GM19240 (cell line): Measurements from ENCODE around the gene LINGO3.
A peak's percentile ranks its signal among the peaks of the same experiment; 100 is the strongest.

Experiments used
- DNase-seq: peaks from one replicate; pipeline ENCODE4 v3.0.0; 2011; ENCODE audit warnings: low spot score; ENCODE audit not compliant: insufficient read length

LINGO3 gene

DNA sequence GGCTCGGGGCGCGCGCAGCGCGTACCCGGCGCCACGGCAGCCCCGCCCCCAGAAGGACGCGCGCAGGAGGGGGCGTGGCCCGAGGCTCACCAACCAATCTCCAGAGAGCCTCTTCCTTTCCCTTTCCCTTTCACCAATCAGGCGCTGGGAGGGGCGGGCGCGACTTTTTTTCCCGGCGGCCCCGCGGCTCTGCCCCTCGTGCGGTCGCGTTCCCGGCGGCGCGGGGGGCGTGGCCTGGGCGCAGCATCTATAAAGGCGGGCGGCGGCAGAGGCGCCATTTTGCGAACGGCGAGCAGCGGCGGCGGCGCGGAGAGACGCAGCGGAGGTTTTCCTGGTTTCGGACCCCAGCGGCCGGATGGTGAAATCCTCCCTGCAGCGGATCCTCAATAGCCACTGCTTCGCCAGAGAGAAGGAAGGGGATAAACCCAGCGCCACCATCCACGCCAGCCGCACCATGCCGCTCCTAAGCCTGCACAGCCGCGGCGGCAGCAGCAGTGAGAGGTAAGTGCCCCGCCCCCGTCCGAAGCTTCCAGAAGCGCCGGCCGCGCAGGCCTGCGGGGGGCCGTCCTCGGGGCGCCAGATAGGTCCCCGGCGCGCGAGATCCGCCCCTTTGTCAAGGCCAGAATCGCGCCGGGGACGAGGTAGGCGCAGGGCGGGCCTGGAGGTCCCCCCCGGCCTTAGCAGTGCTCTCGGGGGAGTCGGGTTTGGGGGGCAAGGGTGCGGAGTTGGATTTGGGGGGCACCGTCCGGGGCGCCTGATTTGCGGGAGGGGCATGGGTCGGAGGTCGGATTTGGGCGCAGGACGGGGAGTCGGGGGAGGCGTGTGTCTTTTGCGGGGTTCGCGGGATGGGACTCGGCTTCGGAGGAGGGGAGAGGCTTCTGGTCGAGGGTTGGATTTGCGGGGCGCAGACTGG lies 38.5 kb downstream of the LINGO3 start:
- DNase-seq: peak; percentile 97

DNA sequence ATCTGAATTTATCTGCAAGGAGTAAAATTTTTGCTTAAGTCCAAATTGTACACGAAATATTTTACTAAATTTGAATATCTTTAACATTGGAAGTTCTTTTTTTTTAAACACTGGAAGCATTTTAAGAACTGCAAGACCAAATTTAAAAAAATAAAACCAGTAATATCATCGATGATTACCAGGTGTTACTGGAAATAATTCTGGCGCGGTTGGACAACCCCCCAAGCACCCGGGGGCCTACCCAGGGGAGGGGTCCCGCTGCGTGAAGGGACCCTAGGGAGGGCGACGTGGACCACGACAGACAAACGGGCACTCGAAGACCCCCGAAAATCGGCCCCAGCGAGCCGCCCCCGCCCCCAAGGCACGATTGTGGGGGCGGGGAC lies 39.1 kb downstream of the LINGO3 start:
- DNase-seq: no peak

DNA sequence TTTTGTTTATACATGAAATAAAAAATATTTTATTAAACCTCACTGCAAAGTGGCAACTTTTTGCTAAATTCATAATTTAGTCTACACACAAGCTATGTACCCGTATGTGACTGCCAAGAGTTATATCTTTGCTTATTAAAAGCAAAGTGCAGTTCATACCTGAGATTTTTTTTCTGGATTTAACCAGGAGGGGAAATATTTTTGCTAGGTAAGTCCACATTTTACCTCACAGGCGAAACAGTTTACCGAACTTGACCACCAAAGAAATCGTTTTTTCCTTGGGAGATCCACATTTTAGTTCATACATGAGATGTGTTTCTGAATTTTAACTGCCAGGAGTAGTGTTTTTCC lies 39.5 kb downstream of the LINGO3 start:
- DNase-seq: no peak

DNA sequence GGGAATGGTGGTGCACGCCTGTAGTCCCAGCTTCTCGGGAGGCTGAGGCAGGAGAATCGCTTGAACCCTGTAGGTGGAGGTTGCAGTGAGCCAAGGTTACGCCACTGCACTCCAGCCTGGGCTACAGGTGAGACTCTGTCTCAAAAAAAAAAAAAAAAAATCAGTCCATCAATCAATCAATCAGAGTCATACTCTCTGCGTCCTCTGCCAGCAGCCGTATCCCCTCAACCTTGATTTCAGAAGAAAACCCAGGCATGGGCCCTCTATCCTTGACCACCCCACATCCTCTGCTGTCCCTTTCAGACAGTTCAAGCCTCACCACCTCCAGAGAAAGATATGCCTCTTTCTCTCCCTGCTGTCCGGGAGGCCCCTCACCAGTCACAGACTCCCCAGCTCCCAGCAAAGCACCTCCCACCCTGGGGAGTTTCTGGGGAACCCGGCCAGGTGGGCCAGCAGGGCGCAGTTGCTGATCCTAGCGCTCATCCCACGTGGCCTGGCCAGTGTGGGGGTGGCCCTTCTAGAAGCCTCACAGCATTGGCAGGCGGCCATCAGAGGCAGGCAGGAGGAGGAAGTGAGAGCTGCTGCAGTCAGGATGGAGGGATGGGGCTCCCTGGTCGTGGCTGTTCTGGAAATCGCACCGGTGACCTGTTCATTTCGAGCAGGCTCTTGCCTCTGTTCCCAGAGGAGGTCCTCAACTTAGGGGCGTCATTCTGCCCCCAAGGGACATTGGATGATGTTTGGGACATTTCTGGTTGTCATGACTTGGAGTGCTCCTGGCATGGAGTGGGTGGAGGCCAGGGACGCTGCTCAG lies 41.6 kb downstream of the LINGO3 start:
- DNase-seq: no peak

DNA sequence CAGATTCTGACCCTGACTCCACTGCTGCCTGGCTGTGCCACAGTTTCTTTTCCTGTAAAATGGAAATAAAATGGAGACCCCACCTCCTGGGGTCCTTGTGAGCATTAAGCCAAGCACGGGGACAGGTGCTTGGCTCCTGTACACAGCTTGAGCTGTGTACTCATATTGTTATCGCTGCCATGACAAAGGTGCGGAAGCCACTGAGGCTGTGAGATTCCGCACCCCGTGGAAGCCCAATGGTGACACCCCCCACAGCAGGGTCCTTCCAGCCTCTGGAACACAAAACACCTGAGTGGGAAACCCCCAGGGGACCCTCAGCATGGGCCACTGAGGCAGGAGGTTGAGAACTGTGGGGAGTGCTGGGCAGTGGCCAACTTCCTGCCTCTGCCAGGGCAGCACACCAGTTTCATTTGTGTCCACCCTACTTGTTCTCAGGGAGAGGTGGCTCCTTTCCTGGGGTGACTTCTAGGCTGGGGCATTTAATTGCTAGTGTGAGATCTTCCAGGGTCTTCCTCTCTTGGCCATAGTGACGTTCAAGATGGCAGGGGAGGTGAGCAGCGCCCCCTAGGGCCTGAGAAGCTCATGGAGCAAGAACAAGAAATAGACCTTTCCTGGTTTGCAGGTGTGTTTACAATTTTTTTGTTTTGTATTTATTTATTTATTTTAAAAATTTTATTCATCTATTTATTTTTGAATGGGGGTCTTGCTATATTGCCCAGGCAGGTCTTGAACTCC lies 46.3 kb downstream of the LINGO3 start:
- DNase-seq: no peak

DNA sequence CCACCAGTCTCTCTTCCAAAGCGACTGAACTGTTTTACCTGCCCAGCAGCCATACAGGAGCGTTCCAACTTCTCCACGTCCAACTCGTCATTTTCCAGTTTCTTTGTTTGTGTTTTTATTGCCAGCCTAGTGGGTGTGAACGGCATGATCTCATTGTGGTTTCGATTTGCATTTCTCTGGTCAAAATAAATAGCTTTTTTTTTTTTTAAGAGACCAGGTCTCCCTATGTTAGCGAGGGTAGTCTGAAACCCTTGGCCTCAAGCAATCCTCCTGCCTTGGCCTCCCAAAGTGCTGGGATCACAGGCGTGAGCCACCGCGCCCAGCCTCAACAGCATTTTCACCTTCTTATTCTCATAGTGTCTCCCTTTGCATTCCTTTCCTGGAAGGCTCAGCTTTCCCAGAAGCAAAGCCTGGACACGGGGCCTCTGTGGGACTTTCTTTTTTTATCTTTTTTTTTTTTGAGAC lies 47.6 kb downstream of the LINGO3 start:
- no peak for DNase-seq

DNA sequence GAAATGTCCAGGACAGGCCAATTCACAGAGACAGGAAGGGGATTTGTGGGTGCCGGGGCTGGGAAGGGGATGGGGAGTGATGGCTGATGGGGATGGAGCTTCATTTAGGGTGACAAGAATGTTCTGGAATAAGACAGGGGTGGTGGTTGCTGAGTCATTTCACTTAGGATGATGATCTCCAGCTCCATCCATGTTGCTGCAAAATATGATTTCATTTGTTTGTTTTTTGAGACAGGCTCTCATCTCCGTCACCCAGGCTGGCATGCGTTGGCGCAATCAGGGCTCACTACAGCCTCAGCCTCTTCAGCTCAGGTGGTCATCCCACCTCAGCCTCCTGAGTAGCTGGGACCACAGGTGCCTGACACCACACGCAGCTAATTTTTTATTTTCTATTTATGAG lies 48.6 kb downstream of the LINGO3 start:
- DNase-seq: no peak
